Calu3 (cell line): Measurements from ENCODE around the gene PMIS2. TPM values are rescaled to one million over a fixed set of nuclear protein-coding genes. Genes with fewer than 3 reads are reported as not detected.

ENCODE experiments used
- BruUV-seq: library from RNA; stranded (reverse); fragments of 400-500 nt; replicated peaks from 2 replicates; lab custom pipeline; 2021; lab: Mats Ljungman, UMichigan
- CTCF ChIA-PET: fragments of 300-600 bp; sonication (Branson Sonifier 250); formaldehyde crosslinking; loops from one replicate; lab custom pipeline; 2022; ENCODE audit warnings: antibody characterized with exemption; lab: Charles Lee
- DNase-seq: peaks from one replicate; pipeline ENCODE4 v3.0.0; 2022
- H3K27ac Mint-ChIP-seq: one replicate; pipeline ENCODE4 v1.8.0; 2022; ENCODE audit warnings: mixed read lengths; ENCODE audit not compliant: unreplicated experiment
- H3K27me3 Mint-ChIP-seq: one replicate; pipeline ENCODE4 v1.8.0; 2022; ENCODE audit warnings: mixed read lengths; ENCODE audit not compliant: unreplicated experiment
- H3K36me3 Mint-ChIP-seq: one replicate; pipeline ENCODE4 v1.8.0; 2022; ENCODE audit warnings: mild to moderate bottlenecking, moderate library complexity, mixed read lengths; ENCODE audit not compliant: insufficient read depth, unreplicated experiment
- H3K4me1 Mint-ChIP-seq: one replicate; pipeline ENCODE4 v1.8.0; 2022; ENCODE audit warnings: mild to moderate bottlenecking, low read depth, mixed read lengths; ENCODE audit not compliant: unreplicated experiment
- H3K4me3 Mint-ChIP-seq: one replicate; pipeline ENCODE4 v1.8.0; 2022; ENCODE audit warnings: mild to moderate bottlenecking, low read depth, moderate library complexity, mixed read lengths; ENCODE audit not compliant: unreplicated experiment
- H3K9me3 Mint-ChIP-seq: one replicate; pipeline ENCODE4 v1.8.0; 2022; ENCODE audit warnings: low read depth, mixed read lengths; ENCODE audit not compliant: unreplicated experiment
- intact Hi-C: fragments of 100-400 bp; cut with micrococcal nuclease; formaldehyde crosslinking; loops from one replicate; pipeline ENCODE4 v1.10.0; 2022; ENCODE audit not compliant: unreplicated experiment
- total RNA-seq: library from RNA; stranded (reverse); gene quantifications from 2 replicates; pipeline ENCODE4 v1.2.3, GENCODE V29; 2022
- TF ChIP-seq, protein P1 (sequence below): fragments of 200-600 bp; IDR thresholded peaks from one replicate; pipeline ENCODE4 v1.8.0; 2022; ENCODE audit warnings: antibody characterized with exemption; ENCODE audit not compliant: unreplicated experiment

PMIS2 gene
- total RNA-seq, 1 experiment from 2014 or later = not detected

DNA sequence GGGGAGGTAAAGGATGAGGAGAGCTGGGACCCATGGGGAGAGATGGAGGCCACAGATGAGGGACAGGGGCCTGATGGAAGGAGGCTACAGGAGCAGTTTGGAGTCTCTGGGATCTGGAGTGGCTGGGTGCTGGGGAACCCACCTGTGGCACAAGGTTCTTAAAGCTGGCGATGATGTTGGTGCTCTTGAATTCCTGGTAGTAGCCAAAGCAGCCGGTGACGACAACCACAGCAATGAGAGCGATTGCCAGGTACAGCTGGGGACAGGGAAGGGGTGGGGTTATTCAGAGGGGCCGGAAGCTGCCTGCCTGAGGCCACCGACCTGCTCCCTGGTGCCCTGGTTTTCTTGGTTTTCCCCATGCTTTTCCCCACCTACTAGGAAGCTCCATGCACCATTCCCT is 25.3 kb upstream of the PMIS2 start:
- Mint-ChIP-seq H3K4me1 (no peaks in the 10 kb centered on the region), H3K9me3 (no peaks in the 10 kb centered on the region), H3K27ac (no peak overlapping the region), H3K27me3 (peaks cover 80% of the 10 kb centered on the region), H3K4me3 (no peak overlapping the region), H3K36me3 (no peaks in the 10 kb centered on the region)
- DNase-seq = no peak
- CTCF ChIA-PET = interaction anchor here (0.6 kb wide), 1 partner anchor 112 kb away, joined by 3 read pairs; no protein-coding TSS in a partner anchor
- TF ChIP-seq, protein P1, sequence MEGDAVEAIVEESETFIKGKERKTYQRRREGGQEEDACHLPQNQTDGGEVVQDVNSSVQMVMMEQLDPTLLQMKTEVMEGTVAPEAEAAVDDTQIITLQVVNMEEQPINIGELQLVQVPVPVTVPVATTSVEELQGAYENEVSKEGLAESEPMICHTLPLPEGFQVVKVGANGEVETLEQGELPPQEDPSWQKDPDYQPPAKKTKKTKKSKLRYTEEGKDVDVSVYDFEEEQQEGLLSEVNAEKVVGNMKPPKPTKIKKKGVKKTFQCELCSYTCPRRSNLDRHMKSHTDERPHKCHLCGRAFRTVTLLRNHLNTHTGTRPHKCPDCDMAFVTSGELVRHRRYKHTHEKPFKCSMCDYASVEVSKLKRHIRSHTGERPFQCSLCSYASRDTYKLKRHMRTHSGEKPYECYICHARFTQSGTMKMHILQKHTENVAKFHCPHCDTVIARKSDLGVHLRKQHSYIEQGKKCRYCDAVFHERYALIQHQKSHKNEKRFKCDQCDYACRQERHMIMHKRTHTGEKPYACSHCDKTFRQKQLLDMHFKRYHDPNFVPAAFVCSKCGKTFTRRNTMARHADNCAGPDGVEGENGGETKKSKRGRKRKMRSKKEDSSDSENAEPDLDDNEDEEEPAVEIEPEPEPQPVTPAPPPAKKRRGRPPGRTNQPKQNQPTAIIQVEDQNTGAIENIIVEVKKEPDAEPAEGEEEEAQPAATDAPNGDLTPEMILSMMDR = no peak
- no TSS peak for BruUV-seq
- intact Hi-C loops = no loop called here

GRCh38 chr19:35561436-35561835 is 24.5 kb upstream of the PMIS2 start:
- TF ChIP-seq, protein P1 = no peak
- DNase-seq = no peak
- no peaks in the 10 kb centered on the region for H3K4me1 Mint-ChIP-seq
- intact Hi-C loops = no loop called here
- H3K36me3 Mint-ChIP-seq = no peaks in the 10 kb centered on the region
- peaks cover 77% of the 10 kb centered on the region for H3K27me3 Mint-ChIP-seq
- no TSS peak for BruUV-seq
- CTCF ChIA-PET = interaction anchor here (0.6 to 0.7 kb wide), 2 partner anchors 10 to 113 kb away, joined by 3 read pairs; no protein-coding TSS in a partner anchor
- no peaks in the 10 kb centered on the region for H3K9me3 Mint-ChIP-seq
- no peak overlapping the region for H3K27ac Mint-ChIP-seq
- no peak overlapping the region for H3K4me3 Mint-ChIP-seq

GRCh38 chr19:35562336-35562735 is 23.6 kb upstream of the PMIS2 start:
- no peak overlapping the region for H3K27ac Mint-ChIP-seq
- no TSS peak for BruUV-seq
- CTCF ChIA-PET = interaction anchor here (0.6 kb wide), 1 partner anchor 159 kb away, joined by 4 read pairs; no protein-coding TSS in a partner anchor
- no peak overlapping the region for H3K4me3 Mint-ChIP-seq
- H3K9me3 Mint-ChIP-seq = no peaks in the 10 kb centered on the region
- intact Hi-C loops = no loop called here
- no peaks in the 10 kb centered on the region for H3K36me3 Mint-ChIP-seq
- TF ChIP-seq, protein P1 = no peak
- peaks cover 78% of the 10 kb centered on the region for H3K27me3 Mint-ChIP-seq
- no peak for DNase-seq
- H3K4me1 Mint-ChIP-seq = no peaks in the 10 kb centered on the region

DNA sequence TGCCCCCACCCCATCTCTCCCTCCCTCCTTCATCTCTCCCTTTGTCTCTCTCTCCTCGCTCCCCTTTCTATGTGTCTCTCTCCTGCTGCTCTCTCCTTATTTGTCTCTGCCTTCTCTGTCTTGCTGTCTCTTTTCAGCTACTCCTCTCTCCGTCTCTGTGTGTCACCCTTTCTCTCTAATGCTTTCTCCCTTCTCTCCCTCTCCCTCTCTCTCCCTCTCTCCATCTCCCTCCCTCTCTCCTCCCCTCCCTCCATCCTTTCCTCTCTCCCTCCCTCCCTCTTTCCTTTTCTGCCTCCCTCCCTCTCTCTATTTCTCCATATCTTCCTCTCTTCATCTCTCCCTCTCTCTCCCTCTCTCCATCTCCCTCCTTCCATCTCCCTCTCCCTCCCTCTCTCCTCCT is 23.2 kb upstream of the PMIS2 start:
- CTCF ChIA-PET = interaction anchor here (0.8 kb wide), 2 partner anchors 8 to 50 kb away, joined by 3 read pairs; partner anchors contain the start of gene HAUS5
- DNase-seq = no peak
- H3K9me3 Mint-ChIP-seq = no peaks in the 10 kb centered on the region
- no peaks in the 10 kb centered on the region for H3K4me1 Mint-ChIP-seq
- TF ChIP-seq, protein P1 = no peak
- H3K27ac Mint-ChIP-seq = no peak overlapping the region
- BruUV-seq = no TSS peak
- H3K36me3 Mint-ChIP-seq = no peaks in the 10 kb centered on the region
- intact Hi-C loops = no loop called here
- peaks cover 78% of the 10 kb centered on the region for H3K27me3 Mint-ChIP-seq
- H3K4me3 Mint-ChIP-seq = no peak overlapping the region
